Neural cell (in vitro differentiated cells): ENCODE data around the gene PTPRN2. TPM values are rescaled to one million over a fixed set of nuclear protein-coding genes. Genes with fewer than 3 reads are reported as not detected.

Source experiments
- H2AFZ ChIP-seq: fragments of 200-600, 300-800 bp; sonication (generic), shearing (Covaris generic); 2 replicates; pipeline ENCODE4 v1.6.0; 2014; ENCODE audit warnings: low read depth, mild to moderate bottlenecking, antibody characterized with exemption, low read length, moderate library complexity
- H3F3A ChIP-seq: fragments of 200-600 bp; shearing (Covaris generic); 2 replicates; pipeline ENCODE4 v1.6.1; 2016; ENCODE audit warnings: mild to moderate bottlenecking, moderate library complexity, mixed read lengths, antibody characterized with exemption, low read length; ENCODE audit not compliant: insufficient read depth, poor library complexity, severe bottlenecking
- H3K27ac ChIP-seq: fragments of 200-600, 300-800 bp; sonication (generic), shearing (Covaris generic); 2 replicates; pipeline ENCODE4 v1.5.1; 2014; ENCODE audit warnings: mild to moderate bottlenecking, low read length, moderate library complexity
- H3K27me3 ChIP-seq: fragments of 300-800, 200-600 bp; sonication (generic), shearing (Covaris generic); 2 replicates; pipeline ENCODE4 v1.6.0; 2014; ENCODE audit warnings: mild to moderate bottlenecking, low read depth, low read length, moderate library complexity; ENCODE audit not compliant: insufficient read depth
- H3K36me3 ChIP-seq: fragments of 300-800, 200-600 bp; sonication (generic), shearing (Covaris generic); 2 replicates; pipeline ENCODE4 v1.5.1; 2014; ENCODE audit warnings: mild to moderate bottlenecking, antibody characterized with exemption, low read length, moderate library complexity; ENCODE audit not compliant: insufficient read depth
- H3K4me2 ChIP-seq: fragments of 300-800, 200-600 bp; sonication (generic), shearing (Covaris generic); 2 replicates; pipeline ENCODE4 v1.6.0; 2014; ENCODE audit warnings: mild to moderate bottlenecking, low read length
- H3K4me3 ChIP-seq: fragments of 300-800, 200-600 bp; sonication (generic), shearing (Covaris generic); 2 replicates; pipeline ENCODE4 v1.5.1; 2014; ENCODE audit warnings: mild to moderate bottlenecking, low read length, moderate library complexity
- H3K79me2 ChIP-seq: fragments of 200-600 bp; shearing (Covaris generic); replicated peaks from 2 replicates; pipeline ENCODE4 v1.6.0; 2014; ENCODE audit warnings: mild to moderate bottlenecking, low read length, moderate library complexity; ENCODE audit not compliant: insufficient read depth
- H3K9ac ChIP-seq: fragments of 300-800, 200-600 bp; sonication (generic), shearing (Covaris generic); 2 replicates; pipeline ENCODE4 v1.6.1; 2016; ENCODE audit warnings: mild to moderate bottlenecking, low read length, mixed read lengths
- H3K9me2 ChIP-seq: fragments of 200-600 bp; shearing (Covaris generic); 2 replicates; pipeline ENCODE4 v1.6.1; 2016; ENCODE audit warnings: mild to moderate bottlenecking, low read length, mixed read lengths; ENCODE audit not compliant: insufficient read depth
- H3K9me3 ChIP-seq: fragments of 200-600, 300-800 bp; sonication (generic), shearing (Covaris generic); 2 replicates; pipeline ENCODE4 v1.6.1; 2016; ENCODE audit warnings: mild to moderate bottlenecking, mixed run types, low read length, moderate library complexity, mixed read lengths
- H4K20me1 ChIP-seq: fragments of 200-600 bp; shearing (Covaris generic); 2 replicates; pipeline ENCODE4 v1.6.1; 2016; ENCODE audit warnings: mild to moderate bottlenecking, mixed run types; ENCODE audit not compliant: insufficient read depth
- EP300 ChIP-seq: fragments of 450-650 bp; conservative IDR thresholded peaks from 2 replicates; pipeline ENCODE4 v1.6.1; 2014; ENCODE audit warnings: antibody characterized with exemption, mild to moderate bottlenecking, moderate library complexity; ENCODE audit not compliant: poor library complexity, severe bottlenecking
- EZH2 ChIP-seq: fragments of 200-600, 300-800 bp; shearing (Covaris generic), sonication (generic); IDR thresholded peaks from 2 replicates; pipeline ENCODE4 v1.6.1; 2014; ENCODE audit warnings: antibody characterized with exemption, low read length, borderline replicate concordance, mild to moderate bottlenecking; ENCODE audit not compliant: insufficient read depth, poor library complexity, severe bottlenecking
- MXI1 ChIP-seq: fragments of 450-650 bp; conservative IDR thresholded peaks from 2 replicates; pipeline ENCODE4 v1.6.1; 2014; ENCODE audit warnings: antibody characterized with exemption, mild to moderate bottlenecking; ENCODE audit not compliant: poor library complexity, severe bottlenecking
- POLR2AphosphoS5 ChIP-seq: IDR thresholded peaks from 2 replicates; pipeline ENCODE4 v1.6.1; 2012
- RAD21 ChIP-seq: fragments of 450-650 bp; conservative IDR thresholded peaks from 2 replicates; pipeline ENCODE4 v1.6.1; 2014; ENCODE audit warnings: antibody characterized with exemption, mild to moderate bottlenecking, moderate library complexity
- SMC3 ChIP-seq: fragments of 450-650 bp; conservative IDR thresholded peaks from 2 replicates; pipeline ENCODE4 v1.6.1; 2014; ENCODE audit warnings: antibody characterized with exemption, mild to moderate bottlenecking, moderate library complexity; ENCODE audit not compliant: poor library complexity
- TAF1 ChIP-seq: IDR thresholded peaks from 2 replicates; pipeline ENCODE4 v1.6.1; 2012; ENCODE audit warnings: low read depth
- polyA plus RNA-seq: library from polyadenylated mRNA; depleted of rRNA; stranded (reverse); fragments of >200 nt; gene quantifications from 2 replicates; pipeline ENCODE4 v1.2.3, GENCODE V29; 2014
- TF ChIP-seq, protein P1 (sequence below): IDR thresholded peaks from 2 replicates; pipeline ENCODE4 v1.6.1; 2012; ENCODE audit warnings: borderline replicate concordance
- TF ChIP-seq, protein P2 (sequence below): fragments of 450-650 bp; IDR thresholded peaks from 2 replicates; pipeline ENCODE4 v1.5.1; 2014; ENCODE audit warnings: antibody characterized with exemption, mild to moderate bottlenecking, moderate library complexity; ENCODE audit not compliant: poor library complexity, severe bottlenecking

The PTPRN2 gene
- polyA plus RNA-seq, 1 donor from 2014 or later, result 31.0 TPM

DNA sequence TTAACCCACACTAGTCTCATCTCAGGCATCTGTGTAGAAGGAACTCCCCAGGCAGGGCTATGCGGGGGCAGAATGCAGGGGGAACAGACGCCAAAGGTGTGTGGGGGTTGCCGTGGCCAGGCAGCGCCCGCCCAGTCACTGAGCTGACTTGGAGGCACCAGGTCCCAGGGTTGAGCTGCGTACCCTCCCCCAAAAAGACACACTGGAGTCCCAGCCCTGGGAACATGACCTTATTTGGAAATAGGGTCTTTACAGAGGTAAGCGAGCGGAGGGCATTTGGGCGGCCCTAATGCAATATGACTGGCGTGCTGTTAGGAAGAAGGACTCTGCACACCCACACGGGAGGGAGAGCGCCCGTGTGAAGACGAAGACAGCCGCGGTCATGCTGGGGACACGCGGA, 976.3 kb downstream of the PTPRN2 start:
- H3K9ac ChIP-seq, result no peak overlapping the region
- no peak overlapping the region for H3K4me2 ChIP-seq
- TF ChIP-seq, protein P1, sequence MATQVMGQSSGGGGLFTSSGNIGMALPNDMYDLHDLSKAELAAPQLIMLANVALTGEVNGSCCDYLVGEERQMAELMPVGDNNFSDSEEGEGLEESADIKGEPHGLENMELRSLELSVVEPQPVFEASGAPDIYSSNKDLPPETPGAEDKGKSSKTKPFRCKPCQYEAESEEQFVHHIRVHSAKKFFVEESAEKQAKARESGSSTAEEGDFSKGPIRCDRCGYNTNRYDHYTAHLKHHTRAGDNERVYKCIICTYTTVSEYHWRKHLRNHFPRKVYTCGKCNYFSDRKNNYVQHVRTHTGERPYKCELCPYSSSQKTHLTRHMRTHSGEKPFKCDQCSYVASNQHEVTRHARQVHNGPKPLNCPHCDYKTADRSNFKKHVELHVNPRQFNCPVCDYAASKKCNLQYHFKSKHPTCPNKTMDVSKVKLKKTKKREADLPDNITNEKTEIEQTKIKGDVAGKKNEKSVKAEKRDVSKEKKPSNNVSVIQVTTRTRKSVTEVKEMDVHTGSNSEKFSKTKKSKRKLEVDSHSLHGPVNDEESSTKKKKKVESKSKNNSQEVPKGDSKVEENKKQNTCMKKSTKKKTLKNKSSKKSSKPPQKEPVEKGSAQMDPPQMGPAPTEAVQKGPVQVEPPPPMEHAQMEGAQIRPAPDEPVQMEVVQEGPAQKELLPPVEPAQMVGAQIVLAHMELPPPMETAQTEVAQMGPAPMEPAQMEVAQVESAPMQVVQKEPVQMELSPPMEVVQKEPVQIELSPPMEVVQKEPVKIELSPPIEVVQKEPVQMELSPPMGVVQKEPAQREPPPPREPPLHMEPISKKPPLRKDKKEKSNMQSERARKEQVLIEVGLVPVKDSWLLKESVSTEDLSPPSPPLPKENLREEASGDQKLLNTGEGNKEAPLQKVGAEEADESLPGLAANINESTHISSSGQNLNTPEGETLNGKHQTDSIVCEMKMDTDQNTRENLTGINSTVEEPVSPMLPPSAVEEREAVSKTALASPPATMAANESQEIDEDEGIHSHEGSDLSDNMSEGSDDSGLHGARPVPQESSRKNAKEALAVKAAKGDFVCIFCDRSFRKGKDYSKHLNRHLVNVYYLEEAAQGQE, result no peak
- TF ChIP-seq MXI1 (no peak), EZH2 (no peak), EP300 (no peak)
- no peak overlapping the region for H3K4me3 ChIP-seq
- H3K27me3 ChIP-seq, result no peaks in the 10 kb centered on the region
- no peak overlapping the region for H3K27ac ChIP-seq
- peaks cover 21% of the 10 kb centered on the region for H3K36me3 ChIP-seq
- H2AFZ ChIP-seq, result no peak overlapping the region
- H3F3A ChIP-seq, result no peaks in the 10 kb centered on the region
- H3K9me3 ChIP-seq, result no peaks in the 10 kb centered on the region
- no peaks in the 10 kb centered on the region for H4K20me1 ChIP-seq
- no peaks in the 10 kb centered on the region for H3K9me2 ChIP-seq
- peaks cover 3% of the 10 kb centered on the region for H3K79me2 ChIP-seq

DNA sequence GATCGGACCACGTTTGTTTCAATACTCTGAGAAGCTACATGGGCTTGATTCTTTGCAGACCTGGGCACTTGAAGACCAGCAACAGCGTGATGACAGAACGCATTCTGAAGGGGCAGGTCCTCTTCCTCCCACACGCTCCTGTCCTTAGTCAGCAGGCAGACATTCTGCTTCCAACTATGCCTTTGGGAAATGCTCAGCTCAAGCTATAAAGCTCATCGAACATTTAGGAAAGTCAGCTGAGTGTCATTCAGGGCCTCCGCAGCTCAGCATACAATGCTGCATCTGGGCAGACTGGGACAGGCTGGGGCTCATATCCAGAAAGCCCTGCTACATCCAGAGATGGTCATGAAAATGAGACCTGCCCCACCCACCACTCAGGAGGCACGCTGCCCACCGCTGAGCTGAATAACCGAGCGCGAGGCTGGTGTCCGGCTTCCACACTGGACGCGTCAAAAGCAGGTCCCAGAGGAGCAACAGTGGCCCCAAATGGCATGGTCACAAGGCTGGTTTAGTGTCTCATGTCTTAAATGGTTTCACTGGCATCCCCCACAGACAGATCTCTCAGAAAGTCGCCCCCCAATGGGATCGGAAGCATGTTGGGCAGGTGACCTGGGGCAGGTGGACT, 976.8 kb downstream of the PTPRN2 start:
- H3K79me2 ChIP-seq, result peaks cover 3% of the 10 kb centered on the region
- no peak overlapping the region for H3K27ac ChIP-seq
- no peak overlapping the region for H3K4me3 ChIP-seq
- peaks cover 21% of the 10 kb centered on the region for H3K36me3 ChIP-seq
- H3K9me2 ChIP-seq, result no peaks in the 10 kb centered on the region
- H2AFZ ChIP-seq, result no peak overlapping the region
- no peak overlapping the region for H3K9ac ChIP-seq
- TF ChIP-seq TAF1 (no peak), EP300 (no peak), MXI1 (no peak), RAD21 (no peak), SMC3 (no peak), EZH2 (no peak), POLR2AphosphoS5 (no peak)
- TF ChIP-seq, protein P1, result no peak
- TF ChIP-seq, protein P2, sequence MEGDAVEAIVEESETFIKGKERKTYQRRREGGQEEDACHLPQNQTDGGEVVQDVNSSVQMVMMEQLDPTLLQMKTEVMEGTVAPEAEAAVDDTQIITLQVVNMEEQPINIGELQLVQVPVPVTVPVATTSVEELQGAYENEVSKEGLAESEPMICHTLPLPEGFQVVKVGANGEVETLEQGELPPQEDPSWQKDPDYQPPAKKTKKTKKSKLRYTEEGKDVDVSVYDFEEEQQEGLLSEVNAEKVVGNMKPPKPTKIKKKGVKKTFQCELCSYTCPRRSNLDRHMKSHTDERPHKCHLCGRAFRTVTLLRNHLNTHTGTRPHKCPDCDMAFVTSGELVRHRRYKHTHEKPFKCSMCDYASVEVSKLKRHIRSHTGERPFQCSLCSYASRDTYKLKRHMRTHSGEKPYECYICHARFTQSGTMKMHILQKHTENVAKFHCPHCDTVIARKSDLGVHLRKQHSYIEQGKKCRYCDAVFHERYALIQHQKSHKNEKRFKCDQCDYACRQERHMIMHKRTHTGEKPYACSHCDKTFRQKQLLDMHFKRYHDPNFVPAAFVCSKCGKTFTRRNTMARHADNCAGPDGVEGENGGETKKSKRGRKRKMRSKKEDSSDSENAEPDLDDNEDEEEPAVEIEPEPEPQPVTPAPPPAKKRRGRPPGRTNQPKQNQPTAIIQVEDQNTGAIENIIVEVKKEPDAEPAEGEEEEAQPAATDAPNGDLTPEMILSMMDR, result no peak
- no peak overlapping the region for H3K4me2 ChIP-seq
- H3F3A ChIP-seq, result no peaks in the 10 kb centered on the region
- H3K27me3 ChIP-seq, result no peaks in the 10 kb centered on the region
- no peaks in the 10 kb centered on the region for H4K20me1 ChIP-seq
- no peaks in the 10 kb centered on the region for H3K9me3 ChIP-seq
